Astrocyte (in vitro differentiated cells and primary cell): ENCODE measurements around the gene TOMM7. TPM values are rescaled to one million over a fixed set of nuclear protein-coding genes. Genes with fewer than 3 reads are reported as not detected.

Experiments used
- DNase-seq: peaks from one replicate; pipeline ENCODE4 v3.0.0-alpha.2; 2010; ENCODE audit warnings: low read depth
- FAIRE-seq: peaks from 2 replicates; lab custom pipeline; 2011; peaks lifted over from hg19 to GRCh38; lab: Jason Lieb, UNC
- H2AFZ ChIP-seq: 2 replicates; pipeline ENCODE4 v1.6.0; 2012; ENCODE audit warnings: low read depth, low read length, inconsistent platforms
- H3K27ac ChIP-seq: 2 replicates; pipeline ENCODE4 v1.5.1; 2011; ENCODE audit warnings: low read depth, low read length, inconsistent platforms
- H3K27me3 ChIP-seq: 2 replicates; pipeline ENCODE4 v1.6.0; 2011; ENCODE audit warnings: low read length, inconsistent platforms; ENCODE audit not compliant: insufficient read depth
- H3K36me3 ChIP-seq: 2 replicates; pipeline ENCODE4 v1.5.1; 2011; ENCODE audit warnings: low read length, inconsistent platforms; ENCODE audit not compliant: insufficient read depth
- H3K4me1 ChIP-seq: 2 replicates; pipeline ENCODE4 v1.5.1; 2011; ENCODE audit warnings: low read length, inconsistent platforms; ENCODE audit not compliant: insufficient read depth
- H3K4me2 ChIP-seq: 2 replicates; pipeline ENCODE4 v1.6.0; 2012; ENCODE audit warnings: low read length, inconsistent platforms
- H3K4me3 ChIP-seq: 2 replicates; pipeline ENCODE4 v1.5.1; 2011; ENCODE audit warnings: low read depth, mild to moderate bottlenecking, low read length, inconsistent platforms; ENCODE audit not compliant: insufficient read depth
- H3K79me2 ChIP-seq: 2 replicates; pipeline ENCODE4 v1.6.0; 2012; ENCODE audit warnings: mild to moderate bottlenecking, low read length, inconsistent platforms; ENCODE audit not compliant: insufficient read depth
- H3K9ac ChIP-seq: 2 replicates; pipeline ENCODE4 v1.6.0; 2012; ENCODE audit warnings: mild to moderate bottlenecking, low read length, inconsistent platforms
- H3K9me3 ChIP-seq: 2 replicates; pipeline ENCODE4 v1.5.1; 2012; ENCODE audit warnings: low read depth, mild to moderate bottlenecking, low read length, inconsistent platforms; ENCODE audit not compliant: insufficient read depth
- H4K20me1 ChIP-seq: 2 replicates; pipeline ENCODE4 v1.6.0; 2012; ENCODE audit warnings: low read length, inconsistent platforms; ENCODE audit not compliant: insufficient read depth
- H3K27ac Mint-ChIP-seq: one replicate; pipeline ENCODE4 v1.8.0; 2021; ENCODE audit warnings: mild to moderate bottlenecking, mixed read lengths; ENCODE audit not compliant: unreplicated experiment
- H3K27me3 Mint-ChIP-seq: one replicate; pipeline ENCODE4 v1.8.0; 2021; ENCODE audit warnings: low read depth, mixed read lengths; ENCODE audit not compliant: unreplicated experiment
- H3K36me3 Mint-ChIP-seq: one replicate; pipeline ENCODE4 v1.8.0; 2021; ENCODE audit warnings: low read depth, mixed read lengths; ENCODE audit not compliant: unreplicated experiment
- H3K4me1 Mint-ChIP-seq: one replicate; pipeline ENCODE4 v1.8.0; 2021; ENCODE audit warnings: low read depth, mixed read lengths; ENCODE audit not compliant: unreplicated experiment
- H3K4me3 Mint-ChIP-seq: one replicate; pipeline ENCODE4 v1.8.0; 2021; ENCODE audit warnings: mild to moderate bottlenecking, moderate library complexity, mixed read lengths; ENCODE audit not compliant: unreplicated experiment
- H3K9me3 Mint-ChIP-seq: one replicate; pipeline ENCODE4 v1.8.0; 2021; ENCODE audit warnings: mild to moderate bottlenecking, mixed read lengths; ENCODE audit not compliant: unreplicated experiment
- EZH2 ChIP-seq: IDR thresholded peaks from 2 replicates; pipeline ENCODE4 v1.6.1; 2012; ENCODE audit warnings: mild to moderate bottlenecking, low read length, inconsistent platforms; ENCODE audit not compliant: insufficient read depth
- total RNA-seq: library from RNA; stranded (reverse); gene quantifications from 2 replicates; pipeline ENCODE4 v1.2.1, GENCODE V29; 2021
- TF ChIP-seq, protein P1 (sequence below): IDR thresholded peaks from 2 replicates; pipeline ENCODE4 v1.5.1; 2011; ENCODE audit warnings: low read depth, mild to moderate bottlenecking, inconsistent platforms, low read length, moderate library complexity; ENCODE audit not compliant: insufficient read depth

The TOMM7 gene
- total RNA-seq, 1 donor from 2014 or later, result 217 TPM

DNA sequence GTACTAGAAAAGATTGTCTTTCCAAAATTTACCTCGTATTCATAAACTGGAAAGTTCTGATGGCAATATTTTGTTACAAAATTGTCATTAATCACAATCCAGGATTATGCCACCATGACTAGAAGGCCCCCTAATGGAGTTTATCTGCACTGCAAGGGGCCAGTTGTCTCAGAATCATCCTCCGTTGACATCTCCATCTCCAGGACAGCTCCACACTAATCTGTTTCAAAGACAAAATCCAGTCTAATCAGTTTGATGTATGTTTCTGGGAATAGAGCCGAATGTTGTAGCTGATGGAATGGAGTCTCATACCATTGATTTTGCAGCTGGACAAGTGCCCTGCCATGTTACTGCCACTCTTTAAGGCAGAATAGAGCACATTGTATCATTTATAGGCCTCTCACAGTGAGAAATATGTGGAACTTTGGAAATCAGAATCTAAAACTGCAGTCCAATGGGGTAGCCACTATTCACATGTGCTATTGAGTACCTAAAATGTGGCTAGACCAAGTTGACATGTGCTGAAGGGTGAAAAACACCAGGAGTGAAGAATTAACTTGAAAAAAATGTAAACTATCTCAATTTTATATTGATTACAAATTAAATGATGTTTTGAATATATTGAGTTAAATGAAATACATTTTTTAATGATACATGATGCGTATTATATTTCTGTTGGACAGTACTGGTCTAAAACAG, 38.3 kb upstream of the TOMM7 start:
- Mint-ChIP-seq H3K27ac (peak overlapping the region; percentile 92), H3K4me3 (no peak overlapping the region), H3K9me3 (peaks cover 1% of the 10 kb centered on the region), H3K27me3 (no peaks in the 10 kb centered on the region), H3K36me3 (peaks cover 10% of the 10 kb centered on the region), H3K4me1 (peaks cover 45% of the 10 kb centered on the region)
- no peaks in the 10 kb centered on the region for H4K20me1 ChIP-seq
- peak overlapping the region; percentile 89 for H3K27ac ChIP-seq
- H3K27me3 ChIP-seq, result no peaks in the 10 kb centered on the region
- no peak overlapping the region for H3K4me3 ChIP-seq
- H3K36me3 ChIP-seq, result peaks cover 11% of the 10 kb centered on the region
- DNase-seq (no peak), FAIRE-seq (peak; percentile 17)
- H3K4me2 ChIP-seq, result no peak overlapping the region
- H3K9ac ChIP-seq, result no peak overlapping the region
- H3K4me1 ChIP-seq, result peaks cover 43% of the 10 kb centered on the region
- no peak overlapping the region for H2AFZ ChIP-seq
- no peak for TF ChIP-seq EZH2
- TF ChIP-seq, protein P1, sequence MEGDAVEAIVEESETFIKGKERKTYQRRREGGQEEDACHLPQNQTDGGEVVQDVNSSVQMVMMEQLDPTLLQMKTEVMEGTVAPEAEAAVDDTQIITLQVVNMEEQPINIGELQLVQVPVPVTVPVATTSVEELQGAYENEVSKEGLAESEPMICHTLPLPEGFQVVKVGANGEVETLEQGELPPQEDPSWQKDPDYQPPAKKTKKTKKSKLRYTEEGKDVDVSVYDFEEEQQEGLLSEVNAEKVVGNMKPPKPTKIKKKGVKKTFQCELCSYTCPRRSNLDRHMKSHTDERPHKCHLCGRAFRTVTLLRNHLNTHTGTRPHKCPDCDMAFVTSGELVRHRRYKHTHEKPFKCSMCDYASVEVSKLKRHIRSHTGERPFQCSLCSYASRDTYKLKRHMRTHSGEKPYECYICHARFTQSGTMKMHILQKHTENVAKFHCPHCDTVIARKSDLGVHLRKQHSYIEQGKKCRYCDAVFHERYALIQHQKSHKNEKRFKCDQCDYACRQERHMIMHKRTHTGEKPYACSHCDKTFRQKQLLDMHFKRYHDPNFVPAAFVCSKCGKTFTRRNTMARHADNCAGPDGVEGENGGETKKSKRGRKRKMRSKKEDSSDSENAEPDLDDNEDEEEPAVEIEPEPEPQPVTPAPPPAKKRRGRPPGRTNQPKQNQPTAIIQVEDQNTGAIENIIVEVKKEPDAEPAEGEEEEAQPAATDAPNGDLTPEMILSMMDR, result peak; percentile 38
- H3K79me2 ChIP-seq, result no peaks in the 10 kb centered on the region
- H3K9me3 ChIP-seq, result no peaks in the 10 kb centered on the region

DNA sequence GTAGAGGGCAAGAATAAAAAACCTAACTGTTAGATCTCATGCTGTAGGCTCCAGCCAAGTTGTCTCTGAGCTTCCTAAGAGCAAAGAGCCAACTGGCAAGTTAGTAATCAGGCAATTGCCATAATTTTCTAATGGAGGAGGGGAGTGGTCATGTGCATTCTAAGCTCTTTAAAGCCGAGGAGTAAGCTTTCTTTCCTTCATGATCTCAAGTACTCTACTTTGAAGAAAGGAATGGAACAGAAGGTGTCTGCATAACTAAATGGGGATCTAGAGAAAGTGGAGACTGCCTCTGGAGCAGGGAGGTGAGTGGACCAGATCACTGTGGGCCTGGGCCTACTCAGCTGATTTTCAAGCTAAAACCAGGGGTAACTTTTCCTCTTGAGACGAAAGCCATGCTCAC, 37.7 kb upstream of the TOMM7 start:
- Histone ChIP-seq H3K9ac (peak overlapping the region; percentile 67), H2AFZ (no peak overlapping the region), H3K27ac (peak overlapping the region; percentile 89), H3K4me1 (peaks cover 43% of the 10 kb centered on the region), H3K36me3 (peaks cover 11% of the 10 kb centered on the region), H3K79me2 (peaks cover 2% of the 10 kb centered on the region), H3K4me3 (no peak overlapping the region), H3K27me3 (no peaks in the 10 kb centered on the region), H3K4me2 (peak overlapping the region; percentile 62), H3K9me3 (no peaks in the 10 kb centered on the region), H4K20me1 (no peaks in the 10 kb centered on the region)
- H3K9me3 Mint-ChIP-seq, result peaks cover 1% of the 10 kb centered on the region
- H3K4me1 Mint-ChIP-seq, result peaks cover 45% of the 10 kb centered on the region
- FAIRE-seq (no peak), DNase-seq (no peak)
- no peaks in the 10 kb centered on the region for H3K27me3 Mint-ChIP-seq
- TF ChIP-seq EZH2, result no peak
- TF ChIP-seq, protein P1, result no peak
- peak overlapping the region; percentile 27 for H3K4me3 Mint-ChIP-seq
- H3K27ac Mint-ChIP-seq, result peak overlapping the region; percentile 92
- H3K36me3 Mint-ChIP-seq, result peaks cover 10% of the 10 kb centered on the region
